Erythroblast (primary cell): ENCODE results near the gene MYO1C.

ENCODE experiments used
- GATA1 ChIP-seq: IDR thresholded peaks from 2 replicates; pipeline ENCODE4 v1.6.1; 2011; ENCODE audit warnings: low read depth, mild to moderate bottlenecking, control low read depth, low read length, moderate library complexity
- POLR2A ChIP-seq: IDR thresholded peaks from 2 replicates; pipeline ENCODE4 v1.6.1; 2011; ENCODE audit warnings: mild to moderate bottlenecking, low read length

GRCh38 chr17:1440921-1441320, 51.6 kb downstream of the MYO1C start:
- no peak for TF ChIP-seq POLR2A
- no peak for TF ChIP-seq GATA1
